ENCODE results near the gene MED14.

MED14 gene

GRCh38 chrX:40663078-40663740, 72.1 kb downstream of the MED14 start:
- TF ChIP-seq, protein P1, sequence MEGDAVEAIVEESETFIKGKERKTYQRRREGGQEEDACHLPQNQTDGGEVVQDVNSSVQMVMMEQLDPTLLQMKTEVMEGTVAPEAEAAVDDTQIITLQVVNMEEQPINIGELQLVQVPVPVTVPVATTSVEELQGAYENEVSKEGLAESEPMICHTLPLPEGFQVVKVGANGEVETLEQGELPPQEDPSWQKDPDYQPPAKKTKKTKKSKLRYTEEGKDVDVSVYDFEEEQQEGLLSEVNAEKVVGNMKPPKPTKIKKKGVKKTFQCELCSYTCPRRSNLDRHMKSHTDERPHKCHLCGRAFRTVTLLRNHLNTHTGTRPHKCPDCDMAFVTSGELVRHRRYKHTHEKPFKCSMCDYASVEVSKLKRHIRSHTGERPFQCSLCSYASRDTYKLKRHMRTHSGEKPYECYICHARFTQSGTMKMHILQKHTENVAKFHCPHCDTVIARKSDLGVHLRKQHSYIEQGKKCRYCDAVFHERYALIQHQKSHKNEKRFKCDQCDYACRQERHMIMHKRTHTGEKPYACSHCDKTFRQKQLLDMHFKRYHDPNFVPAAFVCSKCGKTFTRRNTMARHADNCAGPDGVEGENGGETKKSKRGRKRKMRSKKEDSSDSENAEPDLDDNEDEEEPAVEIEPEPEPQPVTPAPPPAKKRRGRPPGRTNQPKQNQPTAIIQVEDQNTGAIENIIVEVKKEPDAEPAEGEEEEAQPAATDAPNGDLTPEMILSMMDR (IDR thresholded peaks at IDR 0.05): no peak
- TF ChIP-seq ZFX (IDR thresholded peaks at IDR 0.05; ENCODE audit: borderline replicate concordance): no peak
- no peak overlapping the region for H3K27ac ChIP-seq

GRCh38 chrX:40661489-40661888, 73.9 kb downstream of the MED14 start:
- H3K27ac ChIP-seq: no peak overlapping the region
- TF ChIP-seq ZFX (IDR thresholded peaks at IDR 0.05; ENCODE audit: borderline replicate concordance): no peak
- TF ChIP-seq, protein P1 (IDR thresholded peaks at IDR 0.05): no peak

GRCh38 chrX:40660381-40660780, 75.0 kb downstream of the MED14 start:
- no peak for TF ChIP-seq ZFX (IDR thresholded peaks at IDR 0.05; ENCODE audit: borderline replicate concordance)
- TF ChIP-seq, protein P1 (IDR thresholded peaks at IDR 0.05): no peak
- no peak overlapping the region for H3K27ac ChIP-seq

DNA sequence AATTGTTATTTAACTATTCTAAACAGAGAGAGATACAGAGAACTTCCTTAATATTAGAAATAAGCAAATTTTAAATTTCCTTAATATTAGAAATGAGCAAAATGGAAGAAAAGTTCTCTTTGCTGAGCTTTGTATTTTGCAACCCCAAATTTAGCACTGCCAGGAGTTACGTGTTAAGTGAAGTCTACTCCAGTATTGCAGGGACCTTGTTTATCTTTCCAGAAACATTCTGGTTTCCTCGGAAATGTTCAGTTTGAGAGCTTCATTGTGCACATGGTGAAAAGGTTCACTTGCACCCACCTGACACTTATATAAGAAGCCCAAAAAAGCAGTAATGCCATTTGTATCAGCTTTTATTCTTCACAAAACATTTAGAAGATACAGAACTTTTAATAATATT, 81.8 kb downstream of the MED14 start:
- TF ChIP-seq ZFX (IDR thresholded peaks at IDR 0.05; ENCODE audit: borderline replicate concordance): no peak
- TF ChIP-seq, protein P1 (IDR thresholded peaks at IDR 0.05): no peak
- no peak overlapping the region for H3K27ac ChIP-seq

- H3K27ac ChIP-seq: no peak overlapping the region
- TF ChIP-seq ZFX (IDR thresholded peaks at IDR 0.05; ENCODE audit: borderline replicate concordance): no peak
- TF ChIP-seq, protein P1 (IDR thresholded peaks at IDR 0.05): no peak
Observed at GRCh38 chrX:40652664-40653063, 82.7 kb downstream of the MED14 start.

DNA sequence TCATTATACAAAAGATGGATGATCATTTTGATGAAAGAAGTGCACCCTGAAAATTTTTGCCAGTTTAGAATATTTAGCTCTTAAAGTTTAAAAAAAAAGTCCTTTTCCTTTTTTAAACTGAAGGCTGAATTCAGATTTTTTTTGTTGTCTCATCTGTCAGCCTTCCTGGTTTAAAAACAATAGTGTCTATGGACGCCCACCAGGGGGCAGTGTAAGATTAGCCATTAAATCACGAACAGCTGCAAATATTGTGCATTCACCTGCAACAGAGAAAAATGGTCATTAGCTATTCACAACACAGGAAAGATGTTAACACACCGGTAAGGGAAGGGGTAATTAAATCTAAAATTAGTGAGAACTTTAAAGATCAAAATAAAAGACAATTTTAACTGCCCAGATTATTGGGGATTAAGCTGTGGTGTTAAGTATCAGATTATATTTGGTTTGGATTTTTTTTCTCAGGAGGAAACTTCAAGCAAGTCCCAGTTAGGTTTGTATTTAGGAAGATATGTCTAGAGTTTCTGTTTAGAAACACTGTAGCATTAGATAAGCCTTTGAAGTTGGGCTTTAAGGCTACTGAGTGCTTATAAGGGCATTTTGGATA, 83.6 kb downstream of the MED14 start:
- TF ChIP-seq, protein P1 (IDR thresholded peaks at IDR 0.05): peak; percentile 72
- no peak for TF ChIP-seq ZFX (IDR thresholded peaks at IDR 0.05; ENCODE audit: borderline replicate concordance)
- H3K27ac ChIP-seq: no peak overlapping the region
